Stimulated activated CD8-positive, alpha-beta memory T cell treated with anti-CD3 and anti-CD28 coated beads, Interleukin-7, amount 100 ng/mL, for 1 hour (primary cell): Measurements from ENCODE around the gene SCRN3.
"Not testable (repeated sequence)": the region's sequence is repeated elsewhere in the genome, so short reads cannot be mapped to it uniquely, and the experiment has no call there.

Experiments
- DNase-seq, 2 donors: peaks; one replicate each; pipeline ENCODE4 v3.0.0-alpha.2; 2020; ENCODE audit warnings: low read depth in 2 of 2

The SCRN3 gene

DNA sequence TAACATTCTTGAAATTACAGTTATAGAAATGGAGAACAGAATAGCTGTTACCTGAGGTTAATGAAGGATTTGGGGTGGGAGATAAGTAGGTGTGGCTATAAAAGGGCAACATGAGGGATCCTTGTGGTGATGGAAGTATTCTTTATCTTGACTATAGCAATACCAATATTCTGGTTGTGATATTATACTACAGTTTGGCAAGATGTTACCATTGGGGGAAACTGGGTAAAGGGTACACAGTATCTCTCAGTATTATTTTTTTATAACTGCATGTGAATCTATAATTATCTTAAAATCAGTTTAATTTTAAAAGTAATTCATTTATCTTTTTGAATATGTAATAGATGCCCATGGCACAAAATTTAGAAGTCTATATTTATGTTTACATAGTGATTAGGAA, 8.1 kb downstream of the SCRN3 start:
- no peak for DNase-seq

DNA sequence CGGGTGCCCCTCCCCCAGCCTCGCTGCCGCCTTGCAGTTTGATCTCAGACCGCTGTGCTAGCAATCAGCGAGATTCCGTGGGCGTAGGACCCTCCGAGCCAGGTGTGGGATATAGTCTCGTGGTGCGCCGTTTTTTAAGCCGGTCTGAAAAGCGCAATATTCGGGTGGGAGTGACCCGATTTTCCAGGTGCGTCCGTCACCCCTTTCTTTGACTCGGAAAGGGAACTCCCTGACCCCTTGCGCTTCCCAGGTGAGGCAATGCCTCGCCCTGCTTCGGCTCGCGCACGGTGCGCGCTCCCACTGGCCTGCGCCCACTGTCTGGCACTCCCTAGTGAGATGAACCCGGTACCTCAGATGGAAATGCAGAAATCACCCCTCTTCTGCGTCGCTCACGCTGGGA, 14.5 kb downstream of the SCRN3 start:
- DNase-seq: not testable (repeated sequence)

DNA sequence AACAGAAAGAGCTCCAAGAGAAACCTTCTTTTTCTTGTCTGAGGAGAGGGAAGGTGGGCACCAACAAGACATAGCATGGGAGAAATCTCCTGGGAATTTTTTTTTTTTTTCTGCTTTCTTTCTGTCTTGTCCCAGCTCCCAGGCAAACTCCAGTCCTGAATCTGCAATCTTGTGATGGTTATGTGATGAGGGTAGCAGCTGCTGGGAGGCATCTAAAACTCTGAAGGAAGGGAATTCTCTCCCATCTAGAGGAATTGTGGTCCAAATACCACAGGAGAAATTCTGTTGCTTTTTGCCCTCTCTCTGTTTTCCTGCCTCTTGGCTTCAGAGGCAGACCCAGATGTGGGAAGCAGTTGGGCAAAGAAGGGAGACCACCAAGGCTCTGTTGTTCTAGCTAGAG, 16.7 kb downstream of the SCRN3 start:
- DNase-seq: no peak

DNA sequence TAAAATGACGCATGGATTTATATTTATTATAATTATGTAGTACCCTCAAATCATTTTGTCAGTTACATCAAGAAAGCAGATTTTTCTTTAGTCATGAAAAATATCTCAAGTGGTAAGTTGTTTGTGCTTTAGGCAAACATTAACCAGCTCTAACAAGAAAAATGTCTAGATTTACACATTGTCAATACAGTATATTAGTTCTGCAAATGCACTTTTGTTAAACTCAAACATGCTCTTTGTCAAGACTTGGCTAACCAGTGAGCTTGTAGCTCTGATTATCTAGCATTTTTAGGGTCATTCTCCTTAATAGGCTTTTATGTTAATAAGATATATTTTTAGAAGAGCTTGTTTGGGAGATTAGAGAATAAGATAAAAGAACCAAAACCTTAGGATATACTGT, 32.7 kb downstream of the SCRN3 start:
- DNase-seq: no peak

DNA sequence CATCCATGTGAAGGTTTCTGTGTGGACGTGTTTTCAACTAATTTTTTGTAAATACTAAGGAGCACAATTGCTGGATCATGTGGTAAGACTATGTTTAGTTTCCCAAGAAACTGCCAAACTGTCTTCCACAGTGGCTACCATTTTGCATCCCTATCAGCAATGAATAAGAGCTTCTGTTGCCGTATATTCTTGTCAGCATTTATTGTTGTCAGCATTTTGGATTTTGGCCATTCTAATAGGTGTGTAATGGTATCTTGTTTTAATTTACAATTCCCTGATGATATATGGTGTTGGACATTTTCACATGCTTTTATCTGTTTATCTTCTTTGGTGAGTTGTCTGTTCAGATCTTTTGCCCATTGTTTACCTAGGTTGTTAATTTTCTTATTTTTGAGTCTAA, 34.5 kb downstream of the SCRN3 start:
- no peak for DNase-seq

DNA sequence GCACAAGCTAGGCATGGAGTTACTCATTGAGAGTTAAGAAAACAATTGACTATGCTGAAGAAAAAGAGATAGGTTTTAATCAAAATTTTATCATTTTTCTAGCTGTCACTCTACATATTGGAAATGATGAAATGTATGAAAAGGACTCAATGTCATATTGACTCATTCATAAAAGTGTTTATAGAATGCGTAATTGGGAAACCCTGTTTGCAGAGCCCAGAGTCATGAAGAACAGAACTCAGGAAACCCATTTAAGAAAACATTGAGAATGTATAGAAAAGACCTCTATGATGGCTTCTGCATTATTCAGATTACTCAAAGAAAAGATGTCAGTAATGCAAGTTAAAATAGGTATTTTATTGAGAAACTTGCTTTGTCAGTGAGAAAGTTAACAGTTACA, 36.4 kb downstream of the SCRN3 start:
- DNase-seq: no peak

DNA sequence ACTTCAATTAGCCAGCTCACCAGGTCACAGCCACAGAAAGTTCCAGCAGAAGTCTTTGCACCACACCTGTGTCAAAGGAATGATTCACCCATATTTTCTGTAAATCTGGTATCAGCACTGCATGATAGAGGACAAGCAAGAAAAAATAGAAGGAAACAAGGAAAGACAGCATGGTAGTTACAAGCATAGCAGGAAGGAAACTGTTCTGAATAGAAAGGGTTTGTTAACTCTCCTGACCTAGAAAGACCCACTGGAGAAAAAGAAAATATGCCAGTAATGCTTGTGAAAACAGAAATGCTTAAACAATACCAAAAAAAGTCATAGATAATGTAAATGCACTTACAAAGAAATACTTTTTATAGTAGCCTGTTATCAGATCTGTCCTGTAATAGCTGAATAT, 40.8 kb downstream of the SCRN3 start:
- DNase-seq: no peak

DNA sequence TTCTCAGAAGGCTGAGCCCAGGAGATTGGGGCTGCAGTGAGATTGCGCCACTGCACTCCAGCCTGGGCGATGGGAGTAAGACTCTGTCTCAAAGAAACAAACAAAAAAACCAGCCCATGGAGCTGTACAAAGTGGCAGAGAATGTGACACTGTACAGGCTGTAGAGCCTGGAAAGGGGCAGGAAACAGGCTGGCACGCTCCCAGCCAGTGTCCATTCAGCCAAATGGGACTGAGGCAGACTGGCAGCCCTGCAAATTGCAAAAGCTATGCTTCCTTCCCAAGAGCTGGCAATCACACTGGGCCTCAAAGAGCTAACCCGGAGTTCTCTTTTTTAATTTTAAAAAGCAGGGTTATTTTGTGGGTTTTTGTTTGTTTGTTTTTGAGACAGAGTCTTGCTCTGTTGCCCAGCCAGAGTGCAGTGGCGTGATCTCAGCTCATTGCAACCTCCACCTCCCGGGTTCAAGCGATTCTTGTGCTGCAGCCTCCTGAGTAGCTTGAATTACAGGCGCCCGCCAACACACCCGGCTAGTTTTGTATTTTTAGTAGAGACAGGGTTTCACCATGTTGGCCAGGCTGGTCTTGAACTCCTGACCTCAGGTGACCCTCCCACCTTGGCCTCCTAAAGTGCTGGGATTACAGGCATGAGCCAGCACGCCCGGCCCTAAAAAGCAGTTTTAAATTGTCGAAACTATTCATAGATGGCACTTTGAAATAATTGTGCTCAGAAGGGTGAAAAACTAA, 42.8 kb downstream of the SCRN3 start:
- no peak for DNase-seq

DNA sequence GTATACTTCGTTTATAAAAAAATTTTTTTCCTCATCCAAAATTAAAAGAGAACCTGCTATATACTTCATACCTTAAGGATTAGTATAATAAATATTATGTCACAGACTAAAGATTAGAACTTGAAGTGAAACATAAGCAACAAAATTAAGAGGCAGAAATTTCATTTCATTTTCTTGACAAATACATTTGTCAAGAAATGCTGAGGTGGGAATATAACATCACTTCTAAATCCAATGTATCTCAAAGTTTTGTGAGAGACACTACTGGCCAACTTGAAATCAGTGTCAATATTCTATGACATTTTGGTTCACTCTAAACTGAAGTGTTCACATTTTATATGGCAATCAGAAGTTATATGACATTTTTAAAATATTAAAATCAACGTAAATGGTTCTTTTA, 43.8 kb downstream of the SCRN3 start:
- no peak for DNase-seq

DNA sequence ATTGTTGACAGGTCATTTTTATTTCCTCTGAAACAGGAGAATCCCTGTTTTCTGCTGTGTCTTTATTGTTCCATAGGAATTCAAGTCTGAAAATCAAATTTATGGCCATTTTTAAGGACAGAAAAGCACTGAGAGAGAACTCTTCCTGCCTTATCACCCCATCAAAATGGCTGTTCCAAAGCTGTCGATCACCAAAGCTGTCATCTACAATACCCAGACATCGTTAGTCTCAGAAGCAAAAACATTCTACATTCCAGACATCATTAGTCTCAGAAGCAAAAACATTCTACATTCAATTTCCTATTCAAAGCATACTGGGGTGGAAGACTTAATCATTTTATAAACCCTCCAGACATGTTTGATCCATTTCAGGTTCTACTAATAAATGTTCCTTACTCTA, 44.4 kb downstream of the SCRN3 start:
- DNase-seq: no peak

DNA sequence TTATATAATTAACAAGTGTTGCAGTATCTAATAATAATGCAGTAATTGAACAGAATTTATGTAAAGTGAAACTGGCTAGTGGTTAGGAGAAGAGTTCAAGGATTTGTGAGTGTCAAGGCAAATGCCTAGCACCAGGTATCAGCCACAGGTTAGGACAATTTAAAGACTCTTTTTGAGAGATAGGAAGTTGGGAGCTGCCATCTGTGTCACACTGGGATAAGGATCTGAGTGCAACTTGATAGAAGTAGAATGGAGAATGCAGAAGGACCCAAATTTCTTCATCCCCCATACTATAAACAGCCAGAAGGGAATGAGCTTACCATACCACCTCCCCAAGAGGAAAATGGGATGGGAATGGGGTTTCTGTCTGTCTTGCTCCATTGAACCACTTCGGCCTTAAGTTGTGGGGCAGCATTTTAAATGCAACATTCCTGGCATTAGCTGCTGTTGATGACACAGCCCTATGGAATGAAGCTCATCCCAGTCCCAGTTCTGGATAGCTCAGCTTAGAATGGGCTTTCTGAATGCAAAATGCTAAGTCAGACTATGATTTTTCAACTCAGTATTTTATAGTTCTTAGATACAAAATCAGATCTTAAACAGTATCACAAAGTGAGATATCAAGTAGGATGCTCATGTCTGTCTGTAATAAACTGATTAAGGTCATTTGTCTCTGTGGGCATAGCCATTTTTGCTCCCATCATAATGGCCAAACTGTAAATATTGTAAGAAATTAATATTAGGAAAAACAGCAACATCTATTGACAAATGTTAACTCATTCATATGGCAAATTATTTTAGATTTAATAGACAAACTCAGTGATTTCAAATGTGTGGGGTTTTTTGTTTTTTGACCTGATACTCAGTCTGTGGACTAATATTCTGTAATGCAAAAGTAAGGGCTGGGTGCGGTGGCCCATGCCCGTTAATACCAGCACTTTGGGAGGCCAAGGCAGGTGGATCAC, 47.3 kb downstream of the SCRN3 start:
- no peak for DNase-seq

DNA sequence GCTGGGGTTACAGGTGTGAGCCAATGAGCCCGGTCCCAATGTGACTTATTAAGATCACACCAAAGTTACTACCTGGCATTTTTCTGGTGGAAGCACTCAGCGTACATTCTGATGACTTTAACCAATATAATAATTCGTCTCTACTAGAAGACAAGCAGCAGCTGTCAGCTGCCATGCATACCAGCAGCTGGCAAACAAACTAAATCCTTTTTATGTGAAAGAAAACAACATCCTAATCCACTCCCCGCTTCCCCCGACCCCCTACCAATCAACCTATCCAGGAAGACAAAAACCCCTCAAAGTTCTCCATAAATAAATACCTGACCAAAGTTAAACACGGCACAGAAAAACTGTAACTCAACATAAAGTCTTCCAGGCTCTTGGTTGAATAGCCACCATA, 49.2 kb downstream of the SCRN3 start:
- DNase-seq: no peak

DNA sequence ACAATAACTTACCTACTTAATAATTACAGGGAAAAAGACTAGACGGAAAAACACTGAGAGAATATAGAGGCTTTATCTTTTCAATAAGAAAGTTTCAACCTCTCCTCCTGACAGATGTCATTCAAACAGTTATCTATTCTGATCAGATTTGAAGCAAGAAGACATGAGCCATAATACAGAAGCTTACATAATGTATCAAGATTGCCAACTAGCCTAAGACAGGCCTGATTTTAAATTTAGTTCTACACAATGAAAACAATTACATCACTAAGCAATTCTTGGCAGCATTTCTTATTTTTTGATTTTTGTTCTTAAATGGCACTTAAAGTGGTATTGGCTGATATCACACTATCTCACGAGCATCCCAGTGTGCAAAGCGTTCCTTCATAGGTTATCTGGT, 49.7 kb downstream of the SCRN3 start:
- no peak for DNase-seq

DNA sequence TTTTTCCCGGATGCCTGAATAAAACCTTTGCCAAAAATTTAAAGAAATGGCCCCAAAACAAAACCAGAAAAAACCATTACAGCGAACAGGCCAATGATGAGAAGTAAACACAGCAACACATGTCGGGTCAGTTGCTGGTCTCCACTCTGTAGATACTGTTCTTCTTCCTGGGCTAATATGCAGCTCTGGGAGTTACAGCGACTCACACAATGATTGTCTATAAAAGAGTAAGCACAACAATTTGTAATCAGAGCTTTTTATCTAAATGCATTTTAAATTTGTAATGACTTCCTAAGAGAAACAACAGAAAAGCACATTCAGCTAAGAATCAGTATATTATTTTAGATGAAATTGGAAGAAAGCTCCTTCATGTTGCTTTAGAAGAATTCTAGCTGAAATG, 51.0 kb downstream of the SCRN3 start:
- DNase-seq: no peak

DNA sequence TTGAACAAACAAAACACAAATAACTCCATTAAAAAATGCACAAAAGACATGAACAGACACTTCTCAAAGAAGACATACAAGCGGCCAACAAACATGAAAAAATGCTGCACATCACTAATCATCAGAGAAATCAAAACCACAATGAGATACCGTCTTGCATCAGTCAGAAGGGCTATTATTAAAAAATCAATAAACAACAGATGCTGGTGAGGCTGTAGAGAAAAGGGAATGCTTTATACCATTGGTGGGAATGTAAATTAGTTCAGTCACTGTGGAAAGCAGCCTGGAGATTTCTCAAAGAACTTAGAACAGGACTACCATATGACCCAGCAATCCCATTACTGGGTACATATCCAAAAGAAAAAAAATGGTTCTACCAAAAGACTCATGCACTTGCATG, 53.5 kb downstream of the SCRN3 start:
- DNase-seq: no peak

DNA sequence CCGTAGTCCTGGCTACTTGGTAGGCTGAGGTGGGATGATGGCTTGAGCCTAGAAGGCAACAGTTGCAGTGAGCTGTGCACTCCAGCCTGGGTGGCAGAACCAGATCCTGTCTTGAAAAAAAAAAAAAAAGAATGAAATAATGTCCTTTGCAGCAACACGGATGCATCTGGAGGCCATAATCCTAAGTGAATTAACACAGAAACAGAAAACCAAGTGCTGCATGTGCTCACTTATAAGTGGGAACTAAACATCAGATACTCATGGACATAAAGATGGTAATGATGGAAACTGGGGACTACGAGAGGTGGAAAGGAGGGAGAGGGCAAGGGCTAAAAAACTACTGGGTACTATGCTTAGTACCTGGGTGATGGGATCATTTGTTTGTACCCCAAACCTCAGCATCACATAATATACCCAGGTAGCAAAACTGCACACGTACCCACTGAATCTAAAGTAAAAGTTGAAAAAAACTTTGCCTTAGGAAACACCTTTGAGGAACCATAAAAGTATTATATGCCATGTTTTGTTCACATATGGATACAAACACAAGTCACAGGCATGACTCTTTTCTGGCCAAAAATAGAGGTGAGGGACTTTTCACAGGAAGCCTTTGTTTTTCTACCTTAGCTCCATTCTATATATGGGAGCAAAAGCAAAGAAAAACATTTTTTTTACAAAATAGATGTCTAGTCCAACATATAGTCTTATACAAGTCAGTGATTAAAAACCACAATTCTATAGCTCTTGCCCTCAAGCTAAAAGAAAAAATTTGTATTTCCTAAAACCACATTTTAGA, 54.7 kb downstream of the SCRN3 start:
- no peak for DNase-seq

DNA sequence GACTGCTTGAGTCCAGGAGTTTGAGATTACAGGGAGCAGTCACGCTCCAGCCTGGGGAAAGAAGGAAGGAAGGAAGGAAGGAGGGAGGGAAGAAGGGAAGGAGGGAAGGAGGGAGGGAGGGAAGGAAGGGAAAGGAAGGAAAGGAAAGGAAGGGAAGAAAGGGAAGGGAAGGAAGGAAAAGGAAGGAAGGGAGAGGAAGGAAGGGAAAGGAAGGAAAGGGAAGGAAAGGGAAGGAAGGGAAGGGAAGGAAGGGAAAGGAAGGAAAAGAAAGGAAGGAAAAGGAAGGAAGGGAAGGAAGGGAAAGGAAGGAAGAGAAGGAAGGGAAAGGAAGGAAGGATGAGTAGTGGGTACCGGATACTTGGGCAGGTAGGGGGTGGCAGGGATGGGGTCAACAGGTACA, 59.0 kb downstream of the SCRN3 start:
- DNase-seq: no peak

DNA sequence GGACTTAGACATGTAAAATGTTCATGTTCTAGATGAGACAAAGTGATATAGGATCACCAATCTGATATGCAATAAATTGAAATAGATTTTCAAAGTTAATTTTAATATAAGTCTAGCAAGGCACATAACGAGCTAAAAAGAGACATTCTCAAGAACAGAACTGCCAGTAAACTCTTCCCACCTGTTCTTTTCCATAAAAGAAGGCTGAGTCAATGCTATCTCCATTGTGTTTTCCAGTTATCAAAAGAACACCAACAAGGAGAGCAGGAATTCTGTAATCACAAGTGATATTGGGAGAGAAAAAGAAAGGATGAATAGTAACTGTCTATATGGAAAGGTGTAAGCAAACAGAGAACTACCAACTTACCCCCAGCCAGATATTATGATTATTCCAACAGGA, 65.7 kb downstream of the SCRN3 start:
- DNase-seq: no peak

DNA sequence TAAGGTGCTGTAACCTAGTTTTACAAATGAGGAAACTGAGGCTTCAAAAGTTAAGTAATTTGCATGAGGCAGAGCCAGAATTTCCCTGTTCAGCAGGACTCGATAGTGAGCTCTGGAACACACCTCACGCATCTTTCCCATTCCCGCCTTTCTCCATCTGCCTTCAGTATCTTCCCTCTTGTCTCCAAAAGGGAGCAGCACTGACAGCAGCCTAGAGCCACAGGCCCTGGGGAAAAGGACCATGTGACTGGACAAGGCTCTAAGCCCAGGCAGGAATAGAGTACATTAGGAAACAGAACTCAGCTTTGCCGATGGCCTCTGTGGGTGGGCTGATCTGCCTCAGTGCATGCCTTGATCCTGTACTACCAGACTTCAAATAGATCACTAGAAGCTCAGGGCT, 69.8 kb downstream of the SCRN3 start:
- no peak for DNase-seq

DNA sequence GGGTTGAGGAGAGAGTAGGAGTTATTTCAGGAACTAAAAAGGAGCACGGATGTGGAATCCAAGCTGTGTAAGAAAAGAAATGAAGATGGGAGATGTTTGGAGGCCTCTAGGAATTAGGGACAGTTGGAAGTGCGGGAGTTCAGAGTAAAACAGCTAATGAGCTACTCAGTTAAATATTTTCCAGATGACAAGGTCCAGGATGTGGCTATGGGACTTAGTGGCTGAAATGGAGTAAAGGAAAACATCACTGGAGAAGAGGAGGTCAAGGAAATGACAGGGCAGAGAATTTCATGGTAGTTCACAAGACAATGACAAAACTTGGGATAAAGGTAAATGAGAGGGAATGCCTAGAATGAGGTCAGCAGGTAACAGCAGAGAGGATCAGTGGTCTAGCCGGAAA, 78.3 kb downstream of the SCRN3 start:
- no peak for DNase-seq

DNA sequence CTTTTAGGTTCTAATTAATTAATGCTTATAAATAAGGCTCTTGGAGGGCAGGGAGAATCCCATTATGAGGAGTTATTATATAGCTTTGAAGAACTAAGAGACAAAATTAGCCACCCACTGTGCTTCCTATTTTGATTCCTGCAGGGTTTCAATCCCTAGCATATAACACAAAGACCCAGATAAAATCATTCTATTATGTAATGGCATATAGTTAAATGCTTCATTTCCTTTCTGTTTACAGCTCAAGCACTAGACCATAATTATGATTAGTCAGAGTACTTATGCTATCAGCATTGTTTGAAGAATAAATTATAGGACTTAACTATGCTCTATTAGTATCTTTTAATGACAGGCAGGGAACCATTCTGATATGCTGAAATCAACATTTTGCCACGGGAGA, 82.2 kb downstream of the SCRN3 start:
- DNase-seq: no peak
